PC-9 (cell line): Measurements from ENCODE around the gene PIR. TPM values are rescaled to one million over a fixed set of nuclear protein-coding genes. Genes with fewer than 3 reads are reported as not detected.

Experiments
- BruUV-seq: library from RNA; stranded (reverse); fragments of 400-500 nt; replicated peaks from 2 replicates; lab custom pipeline; 2021; lab: Mats Ljungman, UMichigan
- CTCF ChIA-PET: fragments of 300-600 bp; sonication (Branson Sonifier 250); formaldehyde crosslinking; loops from one replicate; lab custom pipeline; 2022; ENCODE audit warnings: antibody characterized with exemption; lab: Charles Lee
- POLR2A ChIA-PET: fragments of 300-600 bp; sonication (Branson Sonifier 250); formaldehyde crosslinking; loops from one replicate; lab custom pipeline; 2022; ENCODE audit warnings: antibody characterized with exemption; ENCODE audit not compliant: unreplicated experiment; lab: Charles Lee
- DNase-seq, 2 experiments: peaks; one replicate each; pipeline versions ENCODE4 v3.0.0 to v3.0.0-alpha.2; 2015 to 2022; ENCODE audit warnings: mixed read lengths in 1 of 2
- H2AFZ ChIP-seq: fragments of 200-600 bp; sonication (generic); 2 replicates; pipeline ENCODE4 v1.8.1; 2017; ENCODE audit warnings: antibody characterized with exemption
- H3F3A ChIP-seq: fragments of 200-600 bp; sonication (generic); 2 replicates; pipeline ENCODE4 v1.8.1; 2017; ENCODE audit warnings: antibody characterized with exemption, mild to moderate bottlenecking, low read depth; ENCODE audit not compliant: insufficient read depth
- H3K27ac ChIP-seq: fragments of 200-600 bp; sonication (generic); 2 replicates; pipeline ENCODE4 v1.6.1; 2016; ENCODE audit warnings: mixed run types
- H3K27me3 ChIP-seq: fragments of 200-600 bp; sonication (generic); 2 replicates; pipeline ENCODE4 v1.6.1; 2016; ENCODE audit warnings: low read depth, mixed run types; ENCODE audit not compliant: insufficient read depth
- H3K36me3 ChIP-seq: fragments of 200-600 bp; sonication (generic); 2 replicates; pipeline ENCODE4 v1.6.1; 2016; ENCODE audit warnings: low read depth, mixed run types
- H3K4me1 ChIP-seq: fragments of 200-600 bp; sonication (generic); replicated peaks from 2 replicates; pipeline ENCODE4 v1.6.1; 2016; ENCODE audit warnings: mixed run types; ENCODE audit not compliant: insufficient read depth
- H3K4me2 ChIP-seq: fragments of 200-600 bp; sonication (generic); 2 replicates; pipeline ENCODE4 v1.6.1; 2017; ENCODE audit warnings: mixed run types
- H3K4me3 ChIP-seq: fragments of 200-600 bp; sonication (generic); 2 replicates; pipeline ENCODE4 v1.6.1; 2016; ENCODE audit warnings: mixed run types
- H3K79me2 ChIP-seq: fragments of 200-600 bp; sonication (generic); 2 replicates; pipeline ENCODE4 v1.6.1; 2017; ENCODE audit warnings: low read depth, mixed run types
- H3K9me2 ChIP-seq: fragments of 200-600 bp; sonication (generic); 2 replicates; pipeline ENCODE4 v1.8.1; 2017; ENCODE audit warnings: mild to moderate bottlenecking; ENCODE audit not compliant: insufficient read depth
- H3K9me3 ChIP-seq: fragments of 200-600 bp; sonication (generic); 2 replicates; pipeline ENCODE4 v1.8.1; 2016; ENCODE audit warnings: low read depth; ENCODE audit not compliant: insufficient read depth
- H4K20me1 ChIP-seq: fragments of 200-600 bp; sonication (generic); 2 replicates; pipeline ENCODE4 v1.8.1; 2017; ENCODE audit not compliant: insufficient read depth
- CTCF ChIP-seq: fragments of 200-600 bp; sonication (generic); conservative IDR thresholded peaks from 2 replicates; pipeline ENCODE4 v1.6.1; 2017; ENCODE audit warnings: mixed run types, antibody characterized with exemption, mild to moderate bottlenecking, moderate library complexity
- EZH2 ChIP-seq: fragments of 200-600 bp; sonication (generic); IDR thresholded peaks from 2 replicates; pipeline ENCODE4 v1.8.0; 2017; ENCODE audit warnings: antibody characterized with exemption, low read depth
- intact Hi-C: fragments of 100-400 bp; cut with micrococcal nuclease; formaldehyde crosslinking; loops from one replicate; pipeline ENCODE4 v1.10.0; 2022; ENCODE audit not compliant: unreplicated experiment
- total RNA-seq: library from RNA; stranded (reverse); gene quantifications from 2 replicates; pipeline ENCODE4 v1.2.3, GENCODE V29; 2021

The PIR gene
- total RNA-seq, 1 experiment from 2014 or later = 197 TPM

- Histone ChIP-seq H3K4me1 (no peaks in the 10 kb centered on the region), H3K9me2 (no peaks in the 10 kb centered on the region), H3K4me3 (no peak overlapping the region), H3K27me3 (no peaks in the 10 kb centered on the region), H3K27ac (no peak overlapping the region), H3K9me3 (no peaks in the 10 kb centered on the region), H3F3A (no peaks in the 10 kb centered on the region), H3K79me2 (no peaks in the 10 kb centered on the region), H3K36me3 (no peaks in the 10 kb centered on the region), H4K20me1 (no peaks in the 10 kb centered on the region), H2AFZ (no peak overlapping the region), H3K4me2 (no peak overlapping the region)
- CTCF ChIA-PET = no interaction called here
- POLR2A ChIA-PET = no interaction called here
- DNase-seq = no peak
- no peak for TF ChIP-seq EZH2
- no peak for TF ChIP-seq CTCF
- intact Hi-C loops = loop anchor here (10.0 kb wide), 1 partner anchor 54 kb away; no protein-coding TSS in a partner anchor
- BruUV-seq = no TSS peak
These were observed 82.2 kb downstream of the PIR start for GRCh38 chrX:15410947-15411346.

GRCh38 chrX:15410430-15410829, 82.7 kb downstream of the PIR start:
- Histone ChIP-seq H3K27me3 (no peaks in the 10 kb centered on the region), H3K9me2 (no peaks in the 10 kb centered on the region), H3K27ac (no peak overlapping the region), H4K20me1 (no peaks in the 10 kb centered on the region), H3F3A (no peaks in the 10 kb centered on the region), H3K9me3 (no peaks in the 10 kb centered on the region), H3K4me1 (no peaks in the 10 kb centered on the region), H3K79me2 (no peaks in the 10 kb centered on the region), H3K4me3 (no peak overlapping the region), H3K36me3 (no peaks in the 10 kb centered on the region), H3K4me2 (no peak overlapping the region), H2AFZ (no peak overlapping the region)
- ChIA-PET CTCF (no interaction called here), POLR2A (no interaction called here)
- TF ChIP-seq CTCF = no peak
- no peak for TF ChIP-seq EZH2
- DNase-seq = no peak
- intact Hi-C loops = loop anchor here (10.0 kb wide), 1 partner anchor 54 kb away; no protein-coding TSS in a partner anchor
- BruUV-seq = no TSS peak

- POLR2A ChIA-PET = no interaction called here
- Histone ChIP-seq H3K4me1 (no peaks in the 10 kb centered on the region), H3K79me2 (no peaks in the 10 kb centered on the region), H3F3A (no peaks in the 10 kb centered on the region), H3K36me3 (no peaks in the 10 kb centered on the region; the same call in 1 of the 2 replicates), H3K27me3 (no peaks in the 10 kb centered on the region), H3K9me3 (no peaks in the 10 kb centered on the region), H4K20me1 (no peaks in the 10 kb centered on the region), H3K27ac (no peak overlapping the region), H3K4me2 (no peak overlapping the region), H3K9me2 (no peaks in the 10 kb centered on the region), H3K4me3 (no peak overlapping the region), H2AFZ (no peak overlapping the region)
- no peak for TF ChIP-seq CTCF
- no peak for TF ChIP-seq EZH2
- BruUV-seq = no TSS peak
- intact Hi-C loops = no loop called here
- CTCF ChIA-PET = no interaction called here
- DNase-seq = no peak
These were observed 87.3 kb downstream of the PIR start for GRCh38 chrX:15405846-15406245.
